Measurements from ENCODE around the gene CBX8. TPM values are rescaled to one million over a fixed set of nuclear protein-coding genes. Genes with fewer than 3 reads are reported as not detected.

CBX8 gene
- total RNA-seq, 4 donors from 2014 or later, result 0.84 to 4.2 (median 0.87) TPM; not detected in 1

DNA sequence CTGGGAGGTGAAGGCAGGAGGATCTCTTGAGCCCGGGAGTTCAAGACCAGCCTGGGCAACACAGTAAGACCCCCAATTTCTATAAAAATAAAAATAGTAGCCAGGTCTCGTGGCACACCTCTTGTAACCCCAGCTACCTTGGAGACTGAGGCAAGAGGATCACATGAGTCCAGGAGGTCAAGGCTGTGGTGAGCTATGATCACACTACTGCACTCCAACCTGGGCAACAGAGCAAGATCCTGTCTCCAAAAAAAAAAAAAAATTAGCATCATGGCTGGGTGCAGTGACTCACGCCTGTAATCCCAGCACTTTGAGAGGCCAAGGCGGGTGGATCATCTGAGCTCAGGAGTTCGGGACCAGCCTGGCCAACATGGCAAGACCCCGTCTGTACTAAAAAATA, 25.6 kb downstream of the CBX8 start:
- WGBS, 2 donors, result 91 to 100% methylated on average over 6 of the region's 6 CpGs
- no peaks in the 10 kb centered on the region for H3K9me3 ChIP-seq
- H3K36me3 ChIP-seq, result no peaks in the 10 kb centered on the region
- no peak for TF ChIP-seq POLR2A (IDR thresholded peaks at IDR 0.05)
- TF ChIP-seq, protein P1, sequence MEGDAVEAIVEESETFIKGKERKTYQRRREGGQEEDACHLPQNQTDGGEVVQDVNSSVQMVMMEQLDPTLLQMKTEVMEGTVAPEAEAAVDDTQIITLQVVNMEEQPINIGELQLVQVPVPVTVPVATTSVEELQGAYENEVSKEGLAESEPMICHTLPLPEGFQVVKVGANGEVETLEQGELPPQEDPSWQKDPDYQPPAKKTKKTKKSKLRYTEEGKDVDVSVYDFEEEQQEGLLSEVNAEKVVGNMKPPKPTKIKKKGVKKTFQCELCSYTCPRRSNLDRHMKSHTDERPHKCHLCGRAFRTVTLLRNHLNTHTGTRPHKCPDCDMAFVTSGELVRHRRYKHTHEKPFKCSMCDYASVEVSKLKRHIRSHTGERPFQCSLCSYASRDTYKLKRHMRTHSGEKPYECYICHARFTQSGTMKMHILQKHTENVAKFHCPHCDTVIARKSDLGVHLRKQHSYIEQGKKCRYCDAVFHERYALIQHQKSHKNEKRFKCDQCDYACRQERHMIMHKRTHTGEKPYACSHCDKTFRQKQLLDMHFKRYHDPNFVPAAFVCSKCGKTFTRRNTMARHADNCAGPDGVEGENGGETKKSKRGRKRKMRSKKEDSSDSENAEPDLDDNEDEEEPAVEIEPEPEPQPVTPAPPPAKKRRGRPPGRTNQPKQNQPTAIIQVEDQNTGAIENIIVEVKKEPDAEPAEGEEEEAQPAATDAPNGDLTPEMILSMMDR (IDR thresholded peaks at IDR 0.05), result no peak
- TF ChIP-seq EP300 (IDR thresholded peaks at IDR 0.05), result no peak
- no peaks in the 10 kb centered on the region for H3K4me1 ChIP-seq
- no peak overlapping the region for H3K4me3 ChIP-seq
- DNase-seq (ENCODE audit: low spot score in 2 of 2), result no peak
- no peak overlapping the region for H3K27ac ChIP-seq
- peaks cover 0 to 53% of the 10 kb centered on the region in 2 donors for H3K27me3 ChIP-seq

DNA sequence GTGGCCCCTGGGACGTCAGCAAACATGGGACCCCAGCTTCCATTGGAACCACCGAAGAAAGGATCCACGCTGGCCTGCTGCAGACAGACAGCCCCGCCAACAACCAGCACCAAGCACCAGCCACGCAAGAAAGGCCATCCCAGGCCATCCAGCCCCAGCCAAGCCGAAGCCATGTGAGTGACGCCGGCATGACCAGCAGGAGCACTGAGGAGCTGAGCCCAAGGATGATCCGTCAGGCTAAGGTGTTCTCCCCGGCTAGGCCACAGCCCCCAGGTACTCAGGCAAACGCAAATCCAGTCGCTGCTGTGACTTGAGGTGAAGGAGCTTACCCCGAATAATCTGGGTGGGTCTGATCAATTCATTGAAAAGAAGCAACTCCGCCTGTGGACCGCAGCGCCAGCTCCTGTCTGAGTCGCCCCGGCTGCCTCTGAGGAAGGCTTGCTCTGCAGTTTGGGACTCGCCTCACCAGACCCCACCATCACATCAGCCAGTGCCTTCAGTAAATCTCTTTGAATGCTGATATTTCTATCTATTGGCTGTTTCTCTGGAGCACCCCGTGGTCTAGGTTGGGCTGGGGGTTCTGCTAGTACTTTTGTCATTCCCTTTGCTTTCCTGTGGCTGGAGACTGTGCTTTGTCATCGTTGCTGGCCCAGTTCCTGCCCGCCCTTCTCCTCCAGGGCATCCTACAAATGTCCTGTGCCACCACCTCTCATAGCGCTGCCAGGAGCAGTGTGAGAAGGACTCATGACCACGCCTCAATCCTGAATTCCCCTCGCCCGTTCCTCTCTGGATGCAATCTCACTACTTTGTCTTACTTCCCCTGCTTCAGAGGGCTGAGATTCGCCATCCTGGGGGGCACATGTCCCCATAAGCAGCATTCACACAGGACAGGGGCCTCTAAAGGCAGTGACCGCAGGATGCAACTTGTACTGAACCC, 27.0 kb downstream of the CBX8 start:
- Histone ChIP-seq H3K4me1 (no peaks in the 10 kb centered on the region), H3K27me3 (peaks cover 0 to 47% of the 10 kb centered on the region in 2 donors), H3K27ac (no peak overlapping the region), H3K9me3 (no peaks in the 10 kb centered on the region), H3K4me3 (no peak overlapping the region), H3K36me3 (no peaks in the 10 kb centered on the region)
- TF ChIP-seq EP300 (IDR thresholded peaks at IDR 0.05) (no peak), POLR2A (IDR thresholded peaks at IDR 0.05) (no peak)
- TF ChIP-seq, protein P1 (IDR thresholded peaks at IDR 0.05), result no peak
- no peak for DNase-seq (ENCODE audit: low spot score in 2 of 2)
- 89 to 91% methylated on average over 23 to 24 of the region's 28 CpGs for WGBS, 2 donors

DNA sequence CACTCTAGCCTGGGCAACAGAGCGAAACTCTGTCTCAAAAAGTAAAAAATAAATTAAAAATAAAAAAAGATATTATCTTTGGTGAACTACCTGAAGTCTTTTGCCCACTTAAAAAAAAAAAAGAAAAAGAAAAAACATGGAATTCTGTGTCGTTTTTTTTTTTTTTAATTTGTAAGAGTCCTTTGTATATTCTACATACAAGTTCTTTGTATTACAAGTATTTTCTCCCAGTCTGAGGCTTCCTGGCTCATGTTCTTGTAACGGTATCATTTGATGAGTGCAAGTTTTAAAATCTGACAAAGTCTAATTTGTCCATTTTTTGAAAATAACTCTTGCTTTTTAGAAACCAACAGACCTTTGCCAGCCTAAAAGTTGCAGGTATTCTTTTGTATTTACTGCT, 31.2 kb downstream of the CBX8 start:
- Histone ChIP-seq H3K36me3 (no peaks in the 10 kb centered on the region), H3K9me3 (no peaks in the 10 kb centered on the region), H3K4me3 (no peak overlapping the region), H3K27ac (no peak overlapping the region), H3K27me3 (peaks cover 0 to 13% of the 10 kb centered on the region in 2 donors), H3K4me1 (no peaks in the 10 kb centered on the region)
- no peak for DNase-seq (ENCODE audit: low spot score in 2 of 2)
- 56 to 60% methylated on average over 3 of the region's 3 CpGs for WGBS, 2 donors
- TF ChIP-seq, protein P1 (IDR thresholded peaks at IDR 0.05), result no peak
- TF ChIP-seq EP300 (IDR thresholded peaks at IDR 0.05) (no peak), POLR2A (IDR thresholded peaks at IDR 0.05) (no peak)

DNA sequence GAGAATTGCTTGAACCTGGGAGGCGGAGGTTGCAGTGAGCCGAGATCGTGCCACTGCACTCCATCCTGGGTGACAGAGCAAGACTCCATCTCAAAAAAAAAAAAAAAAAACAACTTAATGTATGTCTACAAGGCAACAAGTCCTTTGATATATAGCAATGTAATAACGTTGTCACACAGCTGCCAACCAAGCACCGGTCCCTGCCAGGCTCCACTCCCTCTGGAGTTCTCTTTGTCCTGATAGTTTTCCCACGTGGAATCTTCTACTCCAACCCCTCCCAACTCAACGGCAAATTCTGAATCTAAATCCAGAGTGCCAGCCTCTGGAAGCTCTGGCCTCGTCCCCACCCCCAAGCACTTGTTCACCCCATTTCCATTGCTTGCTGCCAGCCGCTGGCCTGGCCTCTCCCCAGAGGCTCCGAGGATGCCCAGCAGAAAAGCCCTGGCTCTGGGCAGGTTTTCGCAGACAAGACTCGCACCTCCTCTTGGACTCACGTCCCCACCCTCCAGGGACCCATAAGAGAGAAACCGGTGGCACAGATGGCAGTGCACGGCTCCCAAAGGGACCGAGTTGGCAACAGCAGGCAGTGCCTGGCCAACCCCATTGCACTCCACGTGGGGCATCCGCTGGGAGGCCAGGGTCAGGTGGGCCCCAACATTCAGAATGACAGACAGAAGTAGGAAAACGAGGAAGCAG, 34.8 kb downstream of the CBX8 start:
- Histone ChIP-seq H3K36me3 (no peaks in the 10 kb centered on the region), H3K27me3 (peaks cover 0 to 19% of the 10 kb centered on the region in 2 donors), H3K27ac (no peak overlapping the region), H3K4me1 (no peaks in the 10 kb centered on the region), H3K4me3 (no peak overlapping the region), H3K9me3 (no peaks in the 10 kb centered on the region)
- no peak for DNase-seq (ENCODE audit: low spot score in 2 of 2)
- no peak for TF ChIP-seq EP300 (IDR thresholded peaks at IDR 0.05)
- TF ChIP-seq, protein P1 (IDR thresholded peaks at IDR 0.05), result no peak
- no peak for TF ChIP-seq POLR2A (IDR thresholded peaks at IDR 0.05)
- 80 to 83% methylated on average over 19 of the region's 19 CpGs for WGBS, 2 donors
